ENCODE data around the gene LYRM2. TPM values are rescaled to one million over a fixed set of nuclear protein-coding genes. Genes with fewer than 3 reads are reported as not detected.

Gene LYRM2
- total and polyA plus RNA-seq, 2 of the 8 experiments (the other 6 are each of a cell fraction or from before 2014, with no cell fraction given), result 7.3 to 25.7 TPM

DNA sequence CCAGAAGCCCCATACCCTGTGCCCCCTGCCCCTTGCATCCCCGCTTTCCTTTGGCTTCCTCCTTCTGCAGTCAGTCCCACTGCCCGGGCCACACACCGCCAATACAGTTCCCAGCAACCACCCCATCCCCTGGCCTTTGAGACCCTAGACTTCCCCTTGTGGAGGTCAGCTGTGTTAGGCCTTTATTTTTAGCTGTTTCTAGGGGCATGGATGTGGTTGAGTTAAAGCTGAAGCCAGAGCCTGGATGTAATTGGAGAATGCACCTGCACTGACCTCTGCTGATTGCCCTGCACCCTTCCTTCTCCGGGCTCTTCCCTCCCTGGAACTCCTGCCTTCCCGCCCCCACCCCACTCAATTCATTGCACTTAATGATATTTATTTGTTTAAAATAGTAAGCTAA lies 33.9 kb downstream of the LYRM2 start:
- H3K4ac ChIP-seq (replicated peaks; ENCODE audit: insufficient read length, low read depth, low read length), result no peak overlapping the region
- POLR2A ChIA-PET (ENCODE audit: partially characterized antibody), result no interaction called here
- H2BK20ac ChIP-seq (ENCODE audit: low read length), result no peak overlapping the region
- no peak overlapping the region for H4K5ac ChIP-seq (ENCODE audit: insufficient read length, low read depth, low read length)
- no peak overlapping the region for H3K4me2 ChIP-seq (ENCODE audit: insufficient read depth in 1 of 2, low read depth in 2 of 2, low read length in 2 of 2)
- no peaks in the 10 kb centered on the region for H4K20me1 ChIP-seq (replicated peaks in 1 of 2; ENCODE audit: control insufficient read depth in 1 of 2, insufficient read depth in 2 of 2, low read length in 2 of 2)
- H3K23me2 ChIP-seq (ENCODE audit: low read depth, low read length), result no peaks in the 10 kb centered on the region
- no peak overlapping the region for H3K56ac ChIP-seq (replicated peaks; ENCODE audit: insufficient read length, low read depth, low read length)
- H3K36me3 ChIP-seq (ENCODE audit: control insufficient read depth in 2 of 4, insufficient read depth in 4 of 4, low read length in 3 of 4), result no peaks in the 10 kb centered on the region
- H3K9ac ChIP-seq (replicated peaks in 1 of 4; ENCODE audit: extremely low read depth in 1 of 4, low read depth in 3 of 4, low read length in 3 of 4), result no peak overlapping the region
- no peak overlapping the region for H3K23ac ChIP-seq (ENCODE audit: insufficient read length)
- no peaks in the 10 kb centered on the region for H3K9me3 ChIP-seq (ENCODE audit: insufficient read depth in 2 of 2, low read depth in 1 of 2, low read length in 1 of 2)
- H2AK5ac ChIP-seq (ENCODE audit: low read depth, low read length), result no peak overlapping the region
- H3K18ac ChIP-seq (ENCODE audit: extremely low read depth, low read length), result no peak overlapping the region
- no peak overlapping the region for H2BK120ac ChIP-seq (replicated peaks; ENCODE audit: low read depth, low read length)
- CTCF ChIA-PET (ENCODE audit: partially characterized antibody), result interaction anchor here (0.7 to 2.4 kb wide), 26 partner anchors 8 to 482 kb away, joined by 3 to 16 read pairs (median 4); partner anchors contain the start of gene ANKRD6
- TF ChIP-seq CTCF (IDR thresholded peaks at IDR 0.05; ENCODE audit: control extremely low read depth in 1 of 3, insufficient read depth in 1 of 3, low read depth in 1 of 3, low read length in 3 of 3) (peak; percentile 23 to 39 (median 29)), RAD21 (IDR thresholded peaks at IDR 0.05 in 1 of 2, conservative IDR thresholded peaks at IDR 0.05 in 1 of 2; ENCODE audit: low read depth in 2 of 2, low read length in 2 of 2) (peak; percentile 41 to 57), RBBP5 (IDR thresholded peaks at IDR 0.05; ENCODE audit: borderline replicate concordance, low read depth, low read length) (no peak)
- H2BK15ac ChIP-seq (ENCODE audit: low read length), result no peak overlapping the region
- no peak overlapping the region for H4K8ac ChIP-seq (ENCODE audit: extremely low read depth, insufficient read depth, low read length)
- no peak overlapping the region for H2BK5ac ChIP-seq (ENCODE audit: low read depth, low read length)
- no peaks in the 10 kb centered on the region for H3K27me3 ChIP-seq (replicated peaks in 1 of 4; ENCODE audit: control insufficient read depth in 3 of 4, extremely low read depth in 1 of 4, insufficient read depth in 3 of 4, low read length in 3 of 4)
- no peaks in the 10 kb centered on the region for H3K4me1 ChIP-seq (replicated peaks in 1 of 4; ENCODE audit: control insufficient read depth in 3 of 4, insufficient read depth in 4 of 4, low read length in 3 of 4)
- no peak for DNase-seq (ENCODE audit: low read depth in 1 of 2, low spot score in 2 of 2)
- FAIRE-seq, result no peak
- H3K27ac ChIP-seq (ENCODE audit: low read depth, low read length), result no peak overlapping the region
- no peaks in the 10 kb centered on the region for H3K79me1 ChIP-seq (ENCODE audit: low read depth, low read length)
- no peak overlapping the region for H3K4me3 ChIP-seq (ENCODE audit: extremely low read depth in 1 of 4, insufficient read depth in 2 of 4, low read depth in 3 of 4, low read length in 4 of 4)
- H3K79me2 ChIP-seq (ENCODE audit: control insufficient read depth in 1 of 2, insufficient read depth in 2 of 2, low read length in 2 of 2), result no peaks in the 10 kb centered on the region
- H4K91ac ChIP-seq (replicated peaks; ENCODE audit: insufficient read length, low read length), result no peak overlapping the region
- H2AFZ ChIP-seq (ENCODE audit: low read length), result no peak overlapping the region
- WGBS, 2 experiments (ENCODE audit: extremely low coverage in 1 of 2, insufficient coverage in 1 of 2, insufficient read length in 1 of 2, insufficient replicate concordance in 2 of 2, low coverage in 1 of 2, low lambda C conversion rate in 2 of 2, missing lambda C conversion rate in 1 of 2), result 75% methylated on average over 5 of the region's 5 CpGs; no CpG with 5 or more reads in 1 of the 2 experiments
- H2BK12ac ChIP-seq (ENCODE audit: low read depth, low read length), result no peak overlapping the region
- no peak overlapping the region for H3K14ac ChIP-seq (ENCODE audit: insufficient read length)
